HG03460 (cell line): ENCODE results near the gene N4BP2L1.
"Not testable (repeated sequence)": the region's sequence is repeated elsewhere in the genome, so short reads cannot be mapped to it uniquely, and the experiment has no call there.

Experiments used
- ATAC-seq: cut with Tn5 transposase; IDR thresholded peaks from one replicate; pipeline ENCODE4 v1.9.1; 2021; ENCODE audit not compliant: unreplicated experiment

The N4BP2L1 gene

DNA sequence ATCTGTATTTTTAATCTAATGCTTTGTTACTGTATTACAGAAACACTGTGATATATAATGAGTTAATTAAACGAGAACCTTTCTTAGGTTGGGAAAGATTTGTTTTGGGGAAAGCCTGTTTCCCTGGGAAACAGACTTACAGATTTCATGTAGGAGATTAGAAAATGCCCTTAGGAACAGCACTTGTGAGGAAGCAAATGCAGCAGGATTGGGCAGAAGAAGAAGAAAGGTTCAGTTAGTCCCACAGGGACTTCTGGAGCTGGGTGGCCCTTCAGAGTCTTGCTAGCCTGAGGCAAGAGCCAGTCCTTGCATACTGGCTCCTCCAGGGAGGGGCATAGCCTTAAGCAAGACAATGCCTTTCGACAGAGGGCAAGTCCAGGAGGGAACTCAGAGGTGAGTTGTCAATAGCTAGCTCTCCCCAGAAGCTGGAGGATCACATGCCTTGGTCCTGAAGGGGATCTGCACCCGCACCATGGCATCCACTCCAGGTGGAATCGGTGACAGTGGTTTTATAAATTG is 36.8 kb downstream of the N4BP2L1 start:
- ATAC-seq, result no peak

GRCh38 chr13:32390484-32390883 is 37.4 kb downstream of the N4BP2L1 start:
- ATAC-seq, result no peak

DNA sequence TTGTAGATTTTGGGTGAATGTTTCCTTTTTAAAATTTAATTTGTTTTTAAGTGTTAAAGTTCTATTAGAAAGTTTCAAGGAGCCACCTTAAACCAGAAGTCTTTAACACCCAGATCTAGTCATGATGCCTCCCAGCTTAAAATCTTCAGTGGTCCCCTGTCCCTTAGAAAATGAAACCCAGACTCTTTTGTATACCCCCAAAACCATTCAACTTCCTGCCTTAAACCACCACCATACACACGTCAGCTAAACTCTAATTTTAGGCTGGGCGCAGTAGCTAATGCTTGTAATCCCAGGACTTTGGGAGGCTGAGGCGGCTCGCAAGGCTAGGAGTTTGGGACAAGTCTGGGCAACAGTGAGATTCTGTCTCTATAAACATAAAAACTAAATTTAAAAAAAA is 37.9 kb downstream of the N4BP2L1 start:
- ATAC-seq, result no peak

DNA sequence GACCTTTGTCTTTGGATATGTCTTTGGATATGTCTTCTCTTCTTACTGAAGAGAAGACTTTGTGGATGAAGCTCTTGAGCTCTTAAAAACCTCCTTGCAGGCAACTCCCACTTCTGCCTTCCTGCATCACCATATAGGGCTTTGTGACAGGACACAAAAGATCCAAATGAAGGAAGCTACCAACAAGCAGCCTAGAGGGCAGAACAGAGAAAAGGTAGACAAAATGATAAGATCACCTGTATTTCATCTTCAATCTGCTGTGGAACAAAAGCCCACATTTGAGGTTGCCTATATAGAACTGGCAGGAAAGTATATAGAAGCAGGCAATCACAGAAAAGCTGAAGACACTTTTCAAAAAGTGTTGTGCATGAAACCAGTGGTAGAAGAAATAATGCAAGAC is 42.5 kb downstream of the N4BP2L1 start:
- ATAC-seq, result no peak

- no peak for ATAC-seq
These were observed 43.2 kb downstream of the N4BP2L1 start for GRCh38 chr13:32384702-32385101.

GRCh38 chr13:32383836-32384618 is 43.9 kb downstream of the N4BP2L1 start:
- no peak for ATAC-seq

DNA sequence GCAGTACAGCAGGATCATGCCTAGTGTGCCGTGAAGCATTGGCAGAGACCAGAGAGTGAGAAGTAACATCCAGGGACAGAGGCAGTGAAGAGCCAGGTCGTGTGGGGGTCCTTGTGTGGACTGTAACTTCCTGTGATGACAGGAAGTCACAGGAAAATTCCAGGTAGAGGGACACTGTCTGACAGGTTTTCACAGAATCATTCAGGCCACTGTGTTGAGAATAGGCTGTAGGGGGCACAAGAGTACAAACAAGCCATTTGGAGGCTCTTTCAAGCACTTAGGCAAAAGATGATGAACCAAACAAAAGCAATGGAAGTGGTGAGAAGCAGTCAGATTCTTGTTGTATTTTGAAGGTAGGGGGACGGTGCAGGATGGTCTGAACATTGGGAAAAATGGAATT is 46.4 kb downstream of the N4BP2L1 start:
- no peak for ATAC-seq

- ATAC-seq, result no peak
These were observed 49.9 kb downstream of the N4BP2L1 start for GRCh38 chr13:32378012-32378411.

DNA sequence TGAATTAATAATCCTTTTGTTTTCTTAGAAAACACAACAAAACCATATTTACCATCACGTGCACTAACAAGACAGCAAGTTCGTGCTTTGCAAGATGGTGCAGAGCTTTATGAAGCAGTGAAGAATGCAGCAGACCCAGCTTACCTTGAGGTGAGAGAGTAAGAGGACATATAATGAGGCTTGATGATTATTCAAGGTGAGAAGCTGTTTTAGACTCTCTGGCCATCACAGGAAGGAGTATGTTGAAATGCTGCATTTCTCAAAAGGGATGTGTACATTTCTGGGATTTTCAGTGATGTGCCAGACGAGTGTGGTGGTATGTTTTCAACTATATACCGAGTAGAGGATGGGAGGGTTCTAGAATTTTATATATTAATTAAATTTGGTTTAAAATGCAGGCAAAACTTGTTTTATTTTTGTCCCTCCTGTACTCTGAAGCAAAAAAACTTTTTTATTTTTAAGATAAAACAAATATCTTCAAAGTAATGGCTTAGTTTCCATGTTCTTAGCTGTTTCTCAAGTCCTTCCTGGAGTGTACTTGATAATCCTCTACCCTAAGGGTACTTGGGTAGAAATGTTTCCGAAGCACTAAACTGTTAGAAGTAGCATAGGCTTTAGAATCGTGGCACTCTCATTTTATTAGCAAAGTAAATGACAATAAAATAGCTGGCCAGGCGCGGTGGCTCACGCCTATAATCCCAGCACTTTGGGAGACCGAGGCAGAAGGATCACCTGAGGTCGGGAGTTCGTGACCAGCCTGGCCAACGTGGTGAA is 51.1 kb downstream of the N4BP2L1 start:
- no peak for ATAC-seq

GRCh38 chr13:32370805-32371204 is 57.1 kb downstream of the N4BP2L1 start:
- ATAC-seq, result no peak

DNA sequence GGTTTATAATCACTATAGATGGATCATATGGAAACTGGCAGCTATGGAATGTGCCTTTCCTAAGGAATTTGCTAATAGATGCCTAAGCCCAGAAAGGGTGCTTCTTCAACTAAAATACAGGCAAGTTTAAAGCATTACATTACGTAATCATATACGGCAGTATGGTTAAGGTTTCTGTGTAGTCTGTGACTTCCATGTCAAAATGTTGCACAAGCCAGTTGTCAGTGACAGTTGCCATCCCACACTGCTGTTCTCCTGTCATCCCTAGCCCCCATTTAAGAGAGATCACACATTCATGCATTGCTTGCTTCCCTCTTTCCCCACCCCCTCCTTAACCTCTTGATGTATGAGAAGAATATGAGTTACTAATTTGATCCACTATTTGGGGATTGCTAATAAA is 65.4 kb downstream of the N4BP2L1 start:
- ATAC-seq, result no peak

GRCh38 chr13:32355935-32356334 is 72.0 kb downstream of the N4BP2L1 start:
- ATAC-seq, result not testable (repeated sequence)

DNA sequence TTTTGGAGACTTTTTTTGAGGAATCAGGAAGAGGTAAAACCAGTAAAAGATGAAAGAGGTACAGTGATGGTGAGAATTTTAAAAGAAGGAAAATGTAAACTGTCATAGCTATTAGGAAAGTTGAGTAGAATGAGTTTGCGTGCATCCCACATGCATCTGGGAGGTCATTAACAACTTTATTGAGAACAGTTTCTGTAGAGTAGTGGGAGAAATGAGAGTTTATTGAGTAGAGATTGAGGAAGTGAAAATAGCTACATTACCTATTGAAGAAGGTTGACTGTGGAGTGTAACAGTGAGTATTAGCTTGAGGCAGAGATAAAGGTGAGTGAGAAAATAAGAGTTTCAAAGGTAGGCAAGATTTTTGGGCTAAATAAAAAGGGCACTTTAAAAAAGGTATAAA is 73.9 kb downstream of the N4BP2L1 start:
- no peak for ATAC-seq

DNA sequence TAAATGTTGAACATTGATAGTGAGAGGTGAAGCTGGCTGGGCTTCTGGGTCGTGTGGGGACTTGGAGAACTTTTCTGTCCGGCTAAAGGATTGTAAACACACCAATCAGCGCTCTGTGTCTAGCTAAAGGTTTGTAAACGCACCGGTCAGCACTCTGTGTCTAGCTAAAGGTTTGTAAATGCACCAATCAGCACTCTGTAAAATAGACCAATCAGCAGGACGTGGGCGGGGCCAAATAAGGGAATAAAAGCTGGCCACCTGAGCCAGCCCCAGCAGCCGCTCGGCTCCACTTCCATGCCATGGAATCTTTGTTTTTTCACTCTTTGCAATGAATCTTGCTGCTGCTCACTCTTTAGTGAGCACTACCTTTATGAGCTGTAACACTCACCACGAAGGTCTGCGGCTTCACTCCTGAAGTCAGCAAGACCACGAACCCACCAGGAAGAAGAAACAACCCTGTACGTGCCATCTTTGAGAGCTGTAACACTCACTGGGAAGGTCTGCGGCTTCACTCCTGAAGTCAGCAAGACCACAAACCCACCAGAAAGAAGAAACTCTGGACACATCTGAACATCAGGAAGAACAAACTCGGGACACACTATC is 77.0 kb downstream of the N4BP2L1 start:
- ATAC-seq, result not testable (repeated sequence)
